ENCODE data around the gene SEPTIN12.

SEPTIN12 gene

GRCh38 chr16:4783251-4783950 is 4.7 kb downstream of the SEPTIN12 start:
- FAIRE-seq, result no peak

- no peak for FAIRE-seq
Observed at GRCh38 chr16:4780235-4780634, 7.9 kb downstream of the SEPTIN12 start.

- FAIRE-seq, result no peak
Observed at GRCh38 chr16:4778050-4778392, 10.1 kb downstream of the SEPTIN12 start.

DNA sequence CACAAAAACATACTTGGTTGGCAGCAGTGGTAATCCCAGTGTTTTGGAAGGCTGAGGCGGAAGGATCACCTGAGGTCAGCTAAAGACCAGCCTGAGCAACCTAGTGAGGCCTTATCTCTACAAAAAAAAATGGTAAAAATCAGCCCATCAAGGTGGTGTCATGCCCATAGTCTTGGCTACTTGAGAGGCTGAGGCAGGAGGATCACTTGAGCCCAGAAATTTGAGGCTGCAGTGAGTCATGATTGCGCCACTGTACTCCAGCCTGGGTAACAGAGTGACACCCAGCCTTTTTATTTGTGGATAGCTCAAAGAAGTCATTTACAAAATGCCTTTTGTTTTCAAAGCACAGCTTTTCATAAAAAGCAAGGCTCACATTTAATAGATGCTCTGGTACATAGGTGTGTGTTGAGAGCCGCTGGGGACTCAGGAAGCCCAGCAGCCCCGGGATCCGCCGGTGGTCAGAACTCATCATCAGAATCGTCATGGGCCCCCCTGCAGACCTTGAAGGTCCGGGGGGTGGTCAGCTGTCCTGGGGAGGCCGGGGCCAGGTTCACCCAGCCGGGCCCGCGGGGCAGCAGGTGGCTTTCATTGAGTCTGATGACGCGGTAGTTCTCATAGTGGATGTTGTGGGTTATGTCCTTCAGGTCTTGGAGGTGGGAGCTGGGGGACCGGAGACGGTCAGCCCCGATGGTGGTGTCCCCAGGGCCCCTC is 10.7 kb downstream of the SEPTIN12 start:
- no peak for FAIRE-seq

DNA sequence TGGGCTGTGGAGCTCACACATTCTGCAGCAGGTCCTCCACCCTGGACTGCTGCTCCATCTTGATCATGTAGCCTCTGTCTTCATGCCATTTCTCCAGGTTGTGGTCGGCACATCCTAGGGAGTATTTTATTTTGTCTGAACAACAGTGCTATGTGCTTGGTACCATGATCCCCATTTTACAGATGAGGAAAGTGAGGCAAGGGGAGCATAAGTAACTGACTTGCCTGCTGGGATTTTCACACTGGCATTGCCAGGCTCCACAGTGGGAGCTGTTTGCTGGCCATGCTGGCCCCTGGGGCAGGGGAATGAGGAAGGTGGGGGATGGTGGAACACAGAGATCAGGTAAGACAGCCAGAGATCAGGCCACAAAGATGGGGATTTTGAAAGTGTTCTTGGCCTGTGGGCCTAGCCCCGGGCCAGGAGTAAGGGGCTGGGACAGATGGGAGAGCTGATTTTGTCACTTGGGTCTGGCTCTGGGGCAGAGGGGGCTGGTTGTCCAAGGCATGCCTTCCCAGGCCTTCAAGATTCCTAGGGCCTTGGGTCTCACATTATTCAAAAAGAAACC is 11.9 kb downstream of the SEPTIN12 start:
- FAIRE-seq, result no peak

GRCh38 chr16:4775005-4775404 is 13.1 kb downstream of the SEPTIN12 start:
- no peak for FAIRE-seq

- FAIRE-seq, result no peak
Observed at GRCh38 chr16:4772351-4772750, 15.8 kb downstream of the SEPTIN12 start.

GRCh38 chr16:4771646-4772045 is 16.5 kb downstream of the SEPTIN12 start:
- no peak for FAIRE-seq

- FAIRE-seq, result no peak
Observed at GRCh38 chr16:4769306-4769638, 18.9 kb downstream of the SEPTIN12 start.

- FAIRE-seq, result peak; percentile 78
Observed at GRCh38 chr16:4768549-4769305, 19.4 kb downstream of the SEPTIN12 start.

DNA sequence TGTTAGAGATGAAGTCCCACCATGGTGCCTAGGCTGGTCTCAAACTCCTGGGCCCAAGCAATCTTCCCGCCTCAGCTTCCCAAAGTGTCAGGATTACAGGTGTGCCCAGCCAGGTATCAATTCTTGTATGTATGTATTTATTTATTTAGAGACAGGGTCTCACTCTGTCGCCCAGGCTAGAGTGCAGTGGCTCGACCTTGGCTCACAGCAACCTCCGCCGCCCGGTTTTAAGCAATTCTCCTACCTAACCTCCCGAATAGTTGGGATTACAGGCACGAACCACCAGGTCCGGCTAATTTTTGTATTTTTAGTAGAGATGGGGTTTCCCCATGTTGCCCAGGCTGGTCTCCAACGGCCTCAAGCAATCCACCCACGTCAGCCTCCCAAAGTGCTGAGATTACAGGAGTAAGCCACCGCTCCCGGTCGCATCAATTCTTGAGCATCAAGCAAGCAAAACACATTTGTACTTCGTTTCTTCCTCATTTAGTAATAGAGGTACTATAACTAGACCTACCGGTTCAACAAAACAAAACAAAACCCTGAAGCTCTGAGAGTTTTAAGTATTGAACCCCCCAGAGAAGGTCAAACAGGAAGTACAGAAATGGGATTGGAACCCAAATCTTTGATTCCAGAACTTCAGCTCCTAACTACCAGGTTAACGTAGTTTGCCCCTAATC is 20.1 kb downstream of the SEPTIN12 start:
- no peak for FAIRE-seq

GRCh38 chr16:4766875-4767628 is 21.1 kb downstream of the SEPTIN12 start, which contains the start of gene ZNF500:
Gene ZNF500 (minus strand): TSS chr16:4767162. CDS start chr16:4765978, 1,184 bp downstream.
- FAIRE-seq, result peak; percentile 74

DNA sequence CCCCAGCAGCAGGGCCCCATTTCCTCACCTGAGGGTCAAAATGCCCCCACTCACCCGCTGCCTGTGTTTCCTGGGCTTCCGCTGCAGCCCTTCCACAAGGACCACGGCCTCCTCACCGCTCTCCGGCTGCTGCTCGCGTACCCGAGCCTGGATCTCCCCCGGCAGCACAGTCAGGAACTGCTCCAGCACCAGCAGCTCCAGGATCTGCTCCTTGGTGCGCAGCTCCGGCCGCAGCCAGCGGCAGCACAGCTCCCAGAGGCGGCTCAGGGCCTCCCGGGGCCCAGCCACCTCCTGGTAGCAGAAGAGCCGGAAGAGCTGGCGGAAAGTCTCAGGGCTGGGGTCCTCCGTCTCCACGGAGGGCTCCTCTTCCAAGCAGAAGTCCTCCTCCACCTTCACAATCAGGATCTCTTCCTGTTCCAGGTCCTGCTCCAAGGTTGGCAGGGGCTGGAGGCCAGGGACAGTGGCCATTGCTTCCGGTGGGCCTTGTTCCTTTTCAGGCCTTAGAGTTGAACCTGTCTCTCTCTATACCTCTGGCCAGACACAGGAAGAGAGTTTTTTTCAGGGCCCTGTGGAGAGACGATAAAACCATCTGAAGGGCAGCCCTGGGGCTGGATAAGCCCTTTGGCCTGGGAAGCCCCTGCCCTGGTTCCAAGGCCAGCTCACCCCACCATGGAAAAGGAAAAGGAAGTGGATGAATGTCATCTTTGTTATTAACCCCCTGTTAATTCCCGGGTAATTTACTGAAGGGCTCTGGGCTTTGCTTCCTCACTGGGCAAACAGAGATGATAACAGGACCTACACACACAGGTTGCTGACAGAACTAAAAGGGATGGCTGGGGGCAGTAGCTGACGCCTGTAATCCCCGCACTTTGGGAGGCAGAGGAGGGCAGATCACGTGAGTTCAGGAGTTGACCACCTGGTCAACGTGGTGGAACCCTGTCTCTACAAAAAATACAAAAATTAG is 22.4 kb downstream of the SEPTIN12 start:
- no peak for FAIRE-seq

GRCh38 chr16:4763791-4764190 is 24.4 kb downstream of the SEPTIN12 start:
- no peak for FAIRE-seq

DNA sequence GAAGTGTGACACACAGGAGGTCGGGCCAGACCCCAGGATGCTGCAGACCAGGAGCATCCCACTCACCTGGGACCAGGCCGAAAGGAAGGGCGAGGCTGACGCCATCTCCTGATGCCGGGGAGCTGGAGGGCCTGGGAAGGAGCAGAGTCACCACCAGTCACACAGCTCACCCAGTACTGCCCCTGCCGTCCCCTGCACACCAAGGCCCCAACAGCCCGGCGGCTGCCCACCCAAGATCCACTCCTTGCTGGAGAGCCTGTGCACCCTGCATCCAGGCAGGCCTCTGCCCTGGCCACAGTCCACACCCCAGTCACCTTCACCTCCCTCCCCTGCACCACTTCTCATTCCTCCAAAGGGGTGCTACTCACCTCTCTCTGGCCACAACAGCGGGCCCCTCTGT is 25.9 kb downstream of the SEPTIN12 start:
- FAIRE-seq, result no peak

- FAIRE-seq, result no peak
Observed at GRCh38 chr16:4760221-4760910, 27.8 kb downstream of the SEPTIN12 start.

- no peak for FAIRE-seq
Observed at GRCh38 chr16:4755687-4756086, 32.5 kb downstream of the SEPTIN12 start.

DNA sequence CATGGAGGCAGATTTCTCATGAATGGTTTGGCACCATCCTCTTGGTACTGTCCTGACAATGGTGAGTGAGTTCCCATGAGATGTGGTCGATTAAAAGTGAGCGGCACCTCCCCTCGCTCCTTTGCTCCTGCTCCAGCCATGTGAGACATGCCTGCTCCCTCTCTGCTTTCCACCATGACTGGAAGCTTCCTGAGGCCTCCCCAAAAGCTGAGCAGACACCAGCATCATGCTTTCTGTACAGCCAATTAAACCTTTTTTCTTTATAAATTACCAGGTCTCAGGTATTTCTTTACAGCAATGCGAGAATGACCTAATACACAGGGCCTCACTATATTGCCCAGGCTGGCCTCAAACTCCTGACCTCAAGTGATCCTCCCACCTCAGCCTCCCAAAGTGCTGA is 33.3 kb downstream of the SEPTIN12 start:
- no peak for FAIRE-seq

- FAIRE-seq, result no peak
Observed at GRCh38 chr16:4753227-4753626, 34.9 kb downstream of the SEPTIN12 start.

GRCh38 chr16:4752351-4753100 is 35.6 kb downstream of the SEPTIN12 start:
- no peak for FAIRE-seq

Data from TTC549 (cell line).